NB4 (cell line): Measurements from ENCODE around the gene KLHL17.
A peak's percentile ranks its signal among the peaks of the same experiment; 100 is the strongest.
"Not testable (repeated sequence)": the region's sequence is repeated elsewhere in the genome, so short reads cannot be mapped to it uniquely, and the experiment has no call there.

Experiments used
- DNase-seq: peaks from one replicate; pipeline ENCODE4 v3.0.0; 2010; ENCODE audit warnings: low read depth
- H3K4me3 ChIP-seq: one replicate; pipeline ENCODE4 v1.5.1; 2011; ENCODE audit warnings: mild to moderate bottlenecking, low read depth, low read length, moderate library complexity
- MAX ChIP-seq: IDR thresholded peaks from 2 replicates; pipeline ENCODE4 v1.6.1; 2011; ENCODE audit warnings: low read depth, low read length
- MYC ChIP-seq: IDR thresholded peaks from 2 replicates; pipeline ENCODE4 v1.6.1; 2011; ENCODE audit warnings: low read depth, low read length
- POLR2A ChIP-seq: IDR thresholded peaks from 2 replicates; pipeline ENCODE4 v1.6.1; 2011; ENCODE audit warnings: mild to moderate bottlenecking; ENCODE audit not compliant: insufficient read length; ENCODE audit errors: extremely low read depth
- TF ChIP-seq, protein P1 (sequence below): IDR thresholded peaks from one replicate; pipeline ENCODE4 v1.5.1; 2012; ENCODE audit warnings: low read depth, low read length

The KLHL17 gene

DNA sequence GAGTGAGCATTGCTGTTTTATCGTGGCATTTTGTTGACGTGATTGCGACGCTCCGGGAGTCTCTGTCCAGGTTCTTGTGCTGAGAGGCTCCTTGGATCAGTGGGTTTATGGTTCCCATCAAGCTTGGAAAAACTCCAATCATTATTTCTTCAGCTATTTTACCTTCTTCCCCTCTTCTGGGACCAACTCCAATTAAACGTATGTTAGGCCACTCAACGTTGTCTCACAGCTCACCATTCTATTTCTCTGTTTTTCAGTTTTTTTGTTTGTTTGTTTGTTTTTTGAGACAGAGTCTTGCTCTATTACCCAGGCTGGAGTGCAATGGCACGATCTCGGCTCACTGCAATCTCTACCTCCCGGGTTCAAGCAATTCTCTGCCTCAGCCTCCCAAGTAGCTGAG lies 31.5 kb downstream of the KLHL17 start:
- no peak for DNase-seq
- TF ChIP-seq, protein P1, sequence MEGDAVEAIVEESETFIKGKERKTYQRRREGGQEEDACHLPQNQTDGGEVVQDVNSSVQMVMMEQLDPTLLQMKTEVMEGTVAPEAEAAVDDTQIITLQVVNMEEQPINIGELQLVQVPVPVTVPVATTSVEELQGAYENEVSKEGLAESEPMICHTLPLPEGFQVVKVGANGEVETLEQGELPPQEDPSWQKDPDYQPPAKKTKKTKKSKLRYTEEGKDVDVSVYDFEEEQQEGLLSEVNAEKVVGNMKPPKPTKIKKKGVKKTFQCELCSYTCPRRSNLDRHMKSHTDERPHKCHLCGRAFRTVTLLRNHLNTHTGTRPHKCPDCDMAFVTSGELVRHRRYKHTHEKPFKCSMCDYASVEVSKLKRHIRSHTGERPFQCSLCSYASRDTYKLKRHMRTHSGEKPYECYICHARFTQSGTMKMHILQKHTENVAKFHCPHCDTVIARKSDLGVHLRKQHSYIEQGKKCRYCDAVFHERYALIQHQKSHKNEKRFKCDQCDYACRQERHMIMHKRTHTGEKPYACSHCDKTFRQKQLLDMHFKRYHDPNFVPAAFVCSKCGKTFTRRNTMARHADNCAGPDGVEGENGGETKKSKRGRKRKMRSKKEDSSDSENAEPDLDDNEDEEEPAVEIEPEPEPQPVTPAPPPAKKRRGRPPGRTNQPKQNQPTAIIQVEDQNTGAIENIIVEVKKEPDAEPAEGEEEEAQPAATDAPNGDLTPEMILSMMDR: no peak
- TF ChIP-seq MYC (no peak), POLR2A (no peak), MAX (no peak)
- H3K4me3 ChIP-seq: no peak overlapping the region

GRCh38 chr1:992362-992761 lies 32.0 kb downstream of the KLHL17 start:
- H3K4me3 ChIP-seq: no peak overlapping the region
- no peak for TF ChIP-seq POLR2A
- TF ChIP-seq MAX: no peak
- TF ChIP-seq, protein P1: no peak
- TF ChIP-seq MYC: no peak
- no peak for DNase-seq

DNA sequence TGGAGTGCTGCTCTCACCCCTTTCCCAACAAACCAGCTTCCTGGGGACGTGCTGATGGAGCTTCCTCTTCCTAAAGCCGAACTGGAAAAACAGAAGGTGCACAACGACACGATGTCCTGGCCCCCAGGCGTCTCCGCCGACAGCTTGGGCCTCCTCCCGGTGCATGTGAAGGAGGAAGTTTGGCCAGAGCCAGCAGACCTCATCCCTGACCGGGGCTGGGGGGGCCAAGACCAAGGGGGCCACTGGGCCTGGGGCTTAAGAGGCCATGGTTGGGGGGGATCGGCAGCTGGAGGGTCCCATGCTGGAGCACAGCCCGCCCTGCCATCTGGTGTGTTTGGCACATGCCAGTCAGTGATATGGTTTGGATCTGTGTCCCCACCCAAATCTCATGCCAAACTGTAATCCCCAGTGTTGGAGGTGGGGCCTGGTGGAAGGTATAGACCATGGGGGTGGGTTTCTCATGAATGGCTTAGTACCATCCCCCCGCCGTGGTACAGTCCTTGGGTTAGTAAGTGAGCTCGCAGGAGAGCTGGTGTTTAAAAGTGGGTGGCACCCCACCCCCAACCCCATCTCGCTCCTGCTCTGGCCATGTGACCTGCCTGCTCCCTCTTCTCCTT lies 33.1 kb downstream of the KLHL17 start:
- H3K4me3 ChIP-seq: no peak overlapping the region
- TF ChIP-seq POLR2A (no peak), MAX (no peak), MYC (no peak)
- TF ChIP-seq, protein P1: no peak
- no peak for DNase-seq

- not testable (repeated sequence) for DNase-seq, H3K4me3 ChIP-seq
Measured at GRCh38 chr1:994546-994945, 34.2 kb downstream of the KLHL17 start.

GRCh38 chr1:995665-996633 lies 35.6 kb downstream of the KLHL17 start:
- TF ChIP-seq MAX (no peak), MYC (no peak), POLR2A (no peak)
- TF ChIP-seq, protein P1: no peak
- H3K4me3 ChIP-seq: no peak overlapping the region
- DNase-seq: no peak

DNA sequence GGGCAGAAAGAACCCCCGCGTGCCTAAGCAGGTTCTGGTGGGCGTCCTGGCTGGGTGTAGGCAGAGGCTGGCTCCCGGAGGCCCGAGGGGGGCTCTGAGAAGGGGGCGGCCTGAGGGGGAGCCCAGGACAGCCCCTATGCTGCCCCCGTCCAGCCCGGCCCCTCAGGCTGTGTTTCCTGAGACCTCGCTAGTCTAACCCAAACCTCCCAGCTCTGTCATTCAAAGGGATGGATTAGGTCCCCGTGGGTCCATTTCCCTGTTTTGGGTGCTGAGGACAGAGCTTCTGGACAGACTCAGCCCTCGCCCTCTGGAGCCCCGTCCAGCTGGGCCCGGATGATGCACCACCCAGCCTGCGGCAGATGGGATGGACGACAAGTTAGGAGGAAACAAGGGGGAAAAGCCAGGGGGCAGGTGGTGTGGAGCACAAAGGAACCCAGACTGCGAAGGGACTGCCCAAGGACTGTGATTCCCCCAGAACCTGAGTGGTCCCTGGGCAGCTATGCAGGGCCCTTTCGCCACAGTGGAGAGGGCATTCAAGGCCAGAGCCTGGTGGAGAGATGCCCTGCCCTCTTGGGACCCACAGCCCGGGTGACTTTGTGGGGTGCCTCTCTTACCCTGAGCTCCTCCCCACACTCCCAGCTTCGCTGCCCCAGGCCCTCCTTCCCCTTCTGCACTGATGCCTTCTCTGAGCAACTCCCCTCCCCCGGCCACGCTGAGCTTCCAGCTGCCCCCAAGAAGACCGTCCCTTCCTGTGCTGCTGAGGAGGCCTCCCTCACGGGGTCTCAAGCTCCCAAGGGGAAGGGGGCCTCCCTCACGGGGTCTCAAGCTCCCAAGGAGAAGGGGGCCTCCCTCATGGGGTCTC lies 36.7 kb downstream of the KLHL17 start:
- DNase-seq: peak; percentile 32
- TF ChIP-seq MAX (no peak), MYC (no peak)
- TF ChIP-seq, protein P1: no peak
- no peak overlapping the region for H3K4me3 ChIP-seq
